ENCODE results near the gene RPL10A. TPM values are rescaled to one million over a fixed set of nuclear protein-coding genes. Genes with fewer than 3 reads are reported as not detected.
"Not testable (repeated sequence)": the region's sequence is repeated elsewhere in the genome, so short reads cannot be mapped to it uniquely, and the experiment has no call there.

The RPL10A gene
- total RNA-seq, 2 experiments from 2014 or later: 2,453 to 2,464 TPM

DNA sequence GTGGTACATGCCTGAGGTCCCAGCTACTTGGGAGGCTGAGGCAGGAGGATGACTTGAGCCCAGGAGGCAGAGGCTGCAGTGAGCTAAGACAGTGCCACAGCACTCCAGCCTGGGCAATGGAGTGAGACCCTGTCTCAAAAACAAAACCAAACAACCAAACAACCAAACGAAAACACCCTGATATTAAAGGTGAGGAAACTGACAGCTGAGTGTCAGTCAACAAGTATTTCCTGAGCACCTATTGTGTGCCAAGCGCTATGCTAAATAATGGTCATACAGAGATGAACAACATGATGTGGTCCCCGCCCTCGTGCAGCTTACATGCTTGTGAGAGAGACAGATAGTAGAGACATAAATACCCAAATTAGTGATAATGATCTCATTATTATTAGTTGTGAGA, 46.4 kb downstream of the RPL10A start:
- Histone ChIP-seq H3K27ac (ENCODE audit: low read depth in 1 of 2, low read length in 2 of 2) (no peak overlapping the region), H3K36me3 (ENCODE audit: insufficient read depth, low read length) (no peaks in the 10 kb centered on the region), H3K4me1 (ENCODE audit: insufficient read depth, low read length) (peaks cover 4% of the 10 kb centered on the region), H3K9me3 (ENCODE audit: control insufficient read depth in 1 of 2, insufficient read depth in 1 of 2, low read length in 2 of 2) (peaks cover 0 to 10% of the 10 kb centered on the region in 2 experiments), H3K27me3 (ENCODE audit: control insufficient read depth in 1 of 2, insufficient read depth in 2 of 2, low read length in 2 of 2) (peaks cover 17 to 18% of the 10 kb centered on the region in 2 experiments), H3K4me3 (ENCODE audit: low read length) (no peak overlapping the region)
- Mint-ChIP-seq H3K4me1 (ENCODE audit: low read depth) (no peaks in the 10 kb centered on the region), H3K4me3 (no peak overlapping the region), H3K27me3 (peaks cover 21% of the 10 kb centered on the region), H3K36me3 (ENCODE audit: low read depth) (no peaks in the 10 kb centered on the region), H3K9me3 (no peaks in the 10 kb centered on the region), H3K27ac (no peak overlapping the region)
- POLR2A ChIA-PET: no interaction called here
- no peak for DNase-seq
- ATAC-seq (ENCODE audit: poor library complexity): no peak
- intact Hi-C loops (cut with DNase I, micrococcal nuclease): no loop called here
- TF ChIP-seq, protein P1, sequence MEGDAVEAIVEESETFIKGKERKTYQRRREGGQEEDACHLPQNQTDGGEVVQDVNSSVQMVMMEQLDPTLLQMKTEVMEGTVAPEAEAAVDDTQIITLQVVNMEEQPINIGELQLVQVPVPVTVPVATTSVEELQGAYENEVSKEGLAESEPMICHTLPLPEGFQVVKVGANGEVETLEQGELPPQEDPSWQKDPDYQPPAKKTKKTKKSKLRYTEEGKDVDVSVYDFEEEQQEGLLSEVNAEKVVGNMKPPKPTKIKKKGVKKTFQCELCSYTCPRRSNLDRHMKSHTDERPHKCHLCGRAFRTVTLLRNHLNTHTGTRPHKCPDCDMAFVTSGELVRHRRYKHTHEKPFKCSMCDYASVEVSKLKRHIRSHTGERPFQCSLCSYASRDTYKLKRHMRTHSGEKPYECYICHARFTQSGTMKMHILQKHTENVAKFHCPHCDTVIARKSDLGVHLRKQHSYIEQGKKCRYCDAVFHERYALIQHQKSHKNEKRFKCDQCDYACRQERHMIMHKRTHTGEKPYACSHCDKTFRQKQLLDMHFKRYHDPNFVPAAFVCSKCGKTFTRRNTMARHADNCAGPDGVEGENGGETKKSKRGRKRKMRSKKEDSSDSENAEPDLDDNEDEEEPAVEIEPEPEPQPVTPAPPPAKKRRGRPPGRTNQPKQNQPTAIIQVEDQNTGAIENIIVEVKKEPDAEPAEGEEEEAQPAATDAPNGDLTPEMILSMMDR (IDR thresholded peaks at IDR 0.05): no peak
- CTCF ChIA-PET: no interaction called here

DNA sequence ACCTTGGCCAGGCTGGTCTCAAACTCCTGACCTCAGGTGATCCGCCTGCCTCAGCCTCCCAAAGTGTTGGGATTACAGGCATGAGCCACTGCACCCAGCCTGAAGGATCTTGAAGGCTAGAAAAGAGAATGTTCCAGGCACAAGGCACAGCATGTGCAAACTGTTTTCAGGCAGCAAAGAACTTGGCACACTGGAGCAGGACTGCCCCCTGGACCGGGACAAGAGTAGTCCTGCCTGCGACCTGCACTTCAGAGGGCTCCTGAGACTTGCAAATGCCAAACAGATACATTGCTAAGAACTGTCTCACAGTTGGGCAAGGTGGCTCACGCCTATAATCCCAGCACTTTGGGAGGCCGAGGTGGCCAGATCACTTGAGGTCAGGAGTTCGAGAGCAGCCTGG, 47.7 kb downstream of the RPL10A start:
- ATAC-seq (ENCODE audit: poor library complexity); H3K9me3 Mint-ChIP-seq; intact Hi-C loops (cut with DNase I, micrococcal nuclease); H3K4me3 ChIP-seq (ENCODE audit: low read length); H3K27ac ChIP-seq (ENCODE audit: low read depth in 1 of 2, low read length in 2 of 2); H3K36me3 Mint-ChIP-seq (ENCODE audit: low read depth); H3K36me3 ChIP-seq (ENCODE audit: insufficient read depth, low read length); H3K4me3 Mint-ChIP-seq; H3K4me1 ChIP-seq (ENCODE audit: insufficient read depth, low read length); H3K27ac Mint-ChIP-seq; CTCF ChIA-PET; DNase-seq; H3K4me1 Mint-ChIP-seq (ENCODE audit: low read depth): not testable (repeated sequence)
- H3K27me3 ChIP-seq (ENCODE audit: control insufficient read depth in 1 of 2, insufficient read depth in 2 of 2, low read length in 2 of 2): peaks cover 12 to 15% of the 10 kb centered on the region in 2 experiments
- POLR2A ChIA-PET: interaction anchor here (1.5 kb wide), 1 partner anchor 36 kb away, joined by 8 read pairs; no protein-coding TSS in a partner anchor
- peaks cover 0 to 10% of the 10 kb centered on the region in 2 experiments for H3K9me3 ChIP-seq (ENCODE audit: control insufficient read depth in 1 of 2, insufficient read depth in 1 of 2, low read length in 2 of 2)
- H3K27me3 Mint-ChIP-seq: peaks cover 18% of the 10 kb centered on the region

GRCh38 chr6:35516712-35517111, 48.5 kb downstream of the RPL10A start:
- H3K4me3 Mint-ChIP-seq: no peak overlapping the region
- no peak overlapping the region for H3K27ac Mint-ChIP-seq
- no peaks in the 10 kb centered on the region for H3K4me1 Mint-ChIP-seq (ENCODE audit: low read depth)
- Histone ChIP-seq H3K27ac (ENCODE audit: low read depth in 1 of 2, low read length in 2 of 2) (no peak overlapping the region), H3K27me3 (ENCODE audit: control insufficient read depth in 1 of 2, insufficient read depth in 2 of 2, low read length in 2 of 2) (peaks cover 4 to 7% of the 10 kb centered on the region in 2 experiments), H3K9me3 (ENCODE audit: control insufficient read depth in 1 of 2, insufficient read depth in 1 of 2, low read length in 2 of 2) (peaks cover 0 to 6% of the 10 kb centered on the region in 2 experiments), H3K4me3 (ENCODE audit: low read length) (no peak overlapping the region), H3K4me1 (ENCODE audit: insufficient read depth, low read length) (peaks cover 8% of the 10 kb centered on the region), H3K36me3 (ENCODE audit: insufficient read depth, low read length) (no peaks in the 10 kb centered on the region)
- CTCF ChIA-PET: interaction anchor here (0.6 kb wide), 1 partner anchor 178 kb away, joined by 3 read pairs; no protein-coding TSS in a partner anchor
- peaks cover 13% of the 10 kb centered on the region for H3K27me3 Mint-ChIP-seq
- POLR2A ChIA-PET: interaction anchor here (0.6 to 1.5 kb wide), 2 partner anchors 27 to 36 kb away, joined by 5 to 8 read pairs; no protein-coding TSS in a partner anchor
- no peaks in the 10 kb centered on the region for H3K36me3 Mint-ChIP-seq (ENCODE audit: low read depth)
- ATAC-seq (ENCODE audit: poor library complexity) (no peak), DNase-seq (no peak)
- TF ChIP-seq, protein P1 (IDR thresholded peaks at IDR 0.05): no peak
- intact Hi-C loops (cut with DNase I, micrococcal nuclease): no loop called here
- no peaks in the 10 kb centered on the region for H3K9me3 Mint-ChIP-seq

DNA sequence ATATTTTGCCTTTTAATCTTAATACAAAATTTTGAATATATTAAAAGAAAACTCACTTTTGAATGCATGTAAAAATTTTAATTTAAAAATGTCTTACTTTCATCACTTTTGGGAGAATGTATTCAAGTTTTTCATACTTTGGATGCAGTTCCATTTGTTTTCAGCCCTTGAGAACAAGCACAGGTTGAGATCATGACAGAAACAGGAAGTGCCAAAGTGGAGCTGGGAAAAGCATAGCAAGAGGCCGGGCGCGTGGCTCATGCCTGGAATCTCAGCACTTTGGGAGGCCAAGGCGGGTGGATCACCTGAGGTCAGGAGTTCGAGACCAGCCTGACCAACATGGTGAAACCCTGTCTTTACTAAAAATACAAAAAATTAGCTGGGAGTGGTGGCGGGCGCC, 49.8 kb downstream of the RPL10A start:
- H3K4me3 ChIP-seq (ENCODE audit: low read length); ATAC-seq (ENCODE audit: poor library complexity); DNase-seq; H3K9me3 ChIP-seq (ENCODE audit: control insufficient read depth in 1 of 2, insufficient read depth in 1 of 2, low read length in 2 of 2); H3K27me3 Mint-ChIP-seq; H3K27ac Mint-ChIP-seq; POLR2A ChIA-PET; H3K4me1 Mint-ChIP-seq (ENCODE audit: low read depth); H3K36me3 Mint-ChIP-seq (ENCODE audit: low read depth); H3K27ac ChIP-seq (ENCODE audit: low read depth in 1 of 2, low read length in 2 of 2); H3K36me3 ChIP-seq (ENCODE audit: insufficient read depth, low read length); H3K4me3 Mint-ChIP-seq; CTCF ChIA-PET; intact Hi-C loops (cut with DNase I, micrococcal nuclease); H3K9me3 Mint-ChIP-seq; H3K27me3 ChIP-seq (ENCODE audit: control insufficient read depth in 1 of 2, insufficient read depth in 2 of 2, low read length in 2 of 2): not testable (repeated sequence)
- peaks cover 21% of the 10 kb centered on the region for H3K4me1 ChIP-seq (ENCODE audit: insufficient read depth, low read length)

Measured in CD4-positive, alpha-beta T cell (primary cell).